HCT116 (cell line): ENCODE data around the gene IL6ST. TPM values are rescaled to one million over a fixed set of nuclear protein-coding genes. Genes with fewer than 3 reads are reported as not detected.

ENCODE experiments used
- ATAC-seq: fragments of 200-7000 bp; cut with Tn5 transposase; 2 replicates; pipeline ENCODE4 v1.9.1; 2020; ENCODE audit warnings: mild to moderate bottlenecking, moderate library complexity
- BruUV-seq: library from RNA; stranded (reverse); fragments of 400-500 nt; replicated peaks from 2 replicates; lab custom pipeline; 2021; lab: Mats Ljungman, UMichigan
- CTCF ChIA-PET: fragments of 300-600 bp; sonication (Branson Sonifier 250); formaldehyde crosslinking; loops from one replicate; lab custom pipeline; 2021; ENCODE audit warnings: antibody characterized with exemption; lab: Charles Lee
- POLR2A ChIA-PET: fragments of 300-600, 350-600 bp; sonication (Branson Sonifier 250); formaldehyde crosslinking; loops from one replicate; lab custom pipeline; 2021; ENCODE audit warnings: antibody characterized with exemption; lab: Charles Lee
- RAD21 ChIA-PET, 2 experiments: fragments of 300-600 bp; sonication (Branson Sonifier 250); formaldehyde crosslinking; loops; one replicate each; lab custom pipeline; 2023; ENCODE audit warnings: low total read pairs in 2 of 2; ENCODE audit not compliant: uncharacterized antibody in 2 of 2, unreplicated experiment in 2 of 2, low non-redundant PET in 1 of 2; lab: Charles Lee
- DNase-seq: peaks from one replicate; pipeline ENCODE4 v3.0.0-alpha.2; 2010; ENCODE audit warnings: low read depth, low spot score
- H2AFZ ChIP-seq: fragments of 200-600 bp; shearing (Covaris generic), sonication (generic); 2 replicates; pipeline ENCODE4 v1.6.1; 2017; ENCODE audit warnings: low read depth, mixed run types, mixed read lengths, antibody characterized with exemption, low read length; ENCODE audit not compliant: poor library complexity, severe bottlenecking
- H3K27ac ChIP-seq: 2 replicates; pipeline ENCODE4 v1.5.1; 2012; ENCODE audit warnings: low read depth, low read length
- H3K27me3 ChIP-seq: fragments of 200-600 bp; sonication (generic); 2 replicates; pipeline ENCODE4 v1.6.1; 2016; ENCODE audit warnings: mixed run types, low read length, mixed read lengths; ENCODE audit not compliant: insufficient read depth
- H3K36me3 ChIP-seq, 2 experiments: fragments of 200-500 bp in 1 of 2; fragments of 200-600 bp in 1 of 2; sonication (Bioruptor generic) in 1 of 2; sonication (generic) in 1 of 2; 2 replicates each; pipeline versions ENCODE4 v1.5.1 to v1.6.1; 2014 to 2016; ENCODE audit warnings: low read length in 2 of 2, inconsistent platforms in 1 of 2, mixed read lengths in 1 of 2, mixed run types in 1 of 2; ENCODE audit not compliant: insufficient read depth in 2 of 2, control insufficient read depth in 1 of 2
- H3K4me1 ChIP-seq, 2 experiments: fragments of 200-600 bp in 1 of 2; sonication (generic) in 1 of 2; 2 replicates each; pipeline versions ENCODE4 v1.5.1 to v1.6.1; 2012 to 2017; ENCODE audit warnings: low read length in 2 of 2, inconsistent platforms in 1 of 2, mild to moderate bottlenecking in 1 of 2, mixed read lengths in 1 of 2, mixed run types in 1 of 2, moderate library complexity in 1 of 2; ENCODE audit not compliant: insufficient read depth in 2 of 2, control insufficient read depth in 1 of 2
- H3K4me2 ChIP-seq: fragments of 200-600 bp; sonication (generic); 2 replicates; pipeline ENCODE4 v1.6.1; 2017; ENCODE audit warnings: mixed run types, low read length, mixed read lengths
- H3K4me3 ChIP-seq, 2 experiments: fragments of 200-600 bp in 1 of 2; sonication (generic) in 1 of 2; replicated peaks in 1 of 2; 2 replicates each; pipeline ENCODE4 v1.5.1; 2011 to 2016; ENCODE audit warnings: low read length in 2 of 2, control low read depth in 1 of 2, low read depth in 1 of 2, mild to moderate bottlenecking in 1 of 2, mixed read lengths in 1 of 2, mixed run types in 1 of 2
- H3K79me2 ChIP-seq: fragments of 200-600 bp; sonication (generic); 2 replicates; pipeline ENCODE4 v1.6.1; 2017; ENCODE audit warnings: mild to moderate bottlenecking, mixed run types, low read length, moderate library complexity, mixed read lengths; ENCODE audit not compliant: insufficient read depth
- H3K9ac ChIP-seq: fragments of 200-600 bp; sonication (generic); 2 replicates; pipeline ENCODE4 v1.6.1; 2016; ENCODE audit warnings: low read length, mixed read lengths
- H3K9me2 ChIP-seq: fragments of 200-600 bp; sonication (generic), shearing (Covaris generic); 2 replicates; pipeline ENCODE4 v1.6.1; 2017; ENCODE audit warnings: mixed run types, mild to moderate bottlenecking, moderate library complexity; ENCODE audit not compliant: insufficient read depth
- H3K9me3 ChIP-seq, 2 experiments: fragments of 200-500 bp in 1 of 2; fragments of 200-600 bp in 1 of 2; sonication (Bioruptor generic) in 1 of 2; sonication (generic) in 1 of 2; 2 replicates each; pipeline ENCODE4 v1.6.1; 2014 to 2017; ENCODE audit warnings: low read length in 2 of 2, mixed read lengths in 2 of 2, inconsistent platforms in 1 of 2, low read depth in 1 of 2, mild to moderate bottlenecking in 1 of 2, mixed run types in 1 of 2, moderate library complexity in 1 of 2; ENCODE audit not compliant: control insufficient read depth in 1 of 2, insufficient read depth in 1 of 2
- H4K20me1 ChIP-seq: fragments of 200-600 bp; sonication (generic), shearing (Covaris generic); 2 replicates; pipeline ENCODE4 v1.6.1; 2017; ENCODE audit warnings: mixed run types, mild to moderate bottlenecking, moderate library complexity; ENCODE audit not compliant: insufficient read depth
- CEBPB ChIP-seq: IDR thresholded peaks from 2 replicates; pipeline ENCODE4 v1.6.1; 2012; ENCODE audit warnings: low read depth
- CTCF ChIP-seq, 3 experiments: fragments of 200-600 bp in 1 of 3; sonication (generic) in 1 of 3; IDR thresholded peaks in 2 of 3; conservative IDR thresholded peaks in 1 of 3; 2 replicates each; pipeline ENCODE4 v1.5.1; 2012 to 2017; ENCODE audit warnings: low read depth in 2 of 3, low read length in 2 of 3, antibody characterized with exemption in 1 of 3, borderline replicate concordance in 1 of 3, control low read depth in 1 of 3, mild to moderate bottlenecking in 1 of 3, mixed read lengths in 1 of 3, mixed run types in 1 of 3, moderate library complexity in 1 of 3; ENCODE audit not compliant: insufficient read depth in 1 of 3
- ELF1 ChIP-seq: IDR thresholded peaks from 2 replicates; pipeline ENCODE4 v1.6.1; 2012; ENCODE audit warnings: low read depth, borderline replicate concordance
- EZH2 ChIP-seq: fragments of 200-600 bp; sonication (generic); IDR thresholded peaks from 2 replicates; pipeline ENCODE4 v1.6.1; 2017; ENCODE audit warnings: antibody characterized with exemption, mixed run types
- MAX ChIP-seq: IDR thresholded peaks from 2 replicates; pipeline ENCODE4 v1.6.1; 2012
- POLR2AphosphoS5 ChIP-seq: IDR thresholded peaks from 2 replicates; pipeline ENCODE4 v1.6.1; 2011; ENCODE audit warnings: mild to moderate bottlenecking, low read depth, low read length, moderate library complexity
- RAD21 ChIP-seq: IDR thresholded peaks from 2 replicates; pipeline ENCODE4 v1.6.1; 2012; ENCODE audit warnings: low read depth, mild to moderate bottlenecking
- SIN3A ChIP-seq: IDR thresholded peaks from 2 replicates; pipeline ENCODE4 v1.6.1; 2012; ENCODE audit warnings: low read depth
- SRF ChIP-seq: IDR thresholded peaks from 2 replicates; pipeline ENCODE4 v1.6.1; 2012; ENCODE audit warnings: low read depth
- TCF7L2 ChIP-seq: IDR thresholded peaks from 2 replicates; pipeline ENCODE4 v1.7.0; 2011; ENCODE audit warnings: borderline replicate concordance, inconsistent platforms; ENCODE audit not compliant: insufficient read depth, insufficient read length; ENCODE audit errors: extremely low read depth
- YY1 ChIP-seq: IDR thresholded peaks from 2 replicates; pipeline ENCODE4 v1.6.1; 2011; ENCODE audit warnings: low read length, low read depth, moderate library complexity, mild to moderate bottlenecking; ENCODE audit not compliant: insufficient replicate concordance; ENCODE audit errors: extremely low read depth
- ZNF274 ChIP-seq: fragments of 200-500 bp; sonication (Bioruptor generic); IDR thresholded peaks from 2 replicates; pipeline ENCODE4 v1.6.1; 2014; ENCODE audit warnings: mild to moderate bottlenecking, low read depth, low read length, inconsistent platforms
- intact Hi-C: fragments of 100-400 bp; cut with micrococcal nuclease; formaldehyde crosslinking; loops from 2 replicates; pipeline ENCODE4 v1.10.0; 2022
- total RNA-seq: library from RNA; stranded (reverse); gene quantifications from one replicate; pipeline ENCODE4 v1.2.1, GENCODE V29; 2021; ENCODE audit not compliant: unreplicated experiment
- TF ChIP-seq, protein P1 (sequence below): IDR thresholded peaks from 2 replicates; pipeline ENCODE4 v1.6.1; 2012; ENCODE audit warnings: low read depth

IL6ST gene
- total RNA-seq, 1 experiment from 2014 or later, result 26.5 TPM

DNA sequence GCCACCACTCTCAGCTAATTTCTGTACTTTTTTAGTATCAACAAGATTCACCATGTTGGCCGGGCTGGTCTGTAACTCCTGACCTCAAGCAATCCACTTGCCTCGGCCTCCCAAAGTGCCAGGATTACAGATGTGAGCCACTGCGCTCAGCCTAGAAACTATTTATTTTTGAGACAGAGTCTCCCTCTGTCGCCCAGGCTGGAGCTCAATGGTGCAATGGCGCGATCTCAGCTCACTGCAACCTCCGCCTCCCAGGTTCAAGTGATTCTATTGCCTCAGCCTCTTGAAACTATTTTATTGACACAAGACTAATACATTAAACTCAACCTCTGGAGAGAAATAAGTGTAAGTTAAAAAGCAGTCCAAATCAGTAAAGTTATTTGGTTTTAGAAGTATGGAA is 34.0 kb downstream of the IL6ST start:
- H3K4me3 ChIP-seq, result no peak overlapping the region
- ATAC-seq (no peak), DNase-seq (no peak)
- H2AFZ ChIP-seq, result no peak overlapping the region
- no peak for TF ChIP-seq TCF7L2
- ChIA-PET POLR2A (no interaction called here), RAD21 (no interaction called here), CTCF (no interaction called here)
- no peak overlapping the region for H3K9ac ChIP-seq
- H3K27ac ChIP-seq, result no peak overlapping the region
- no peaks in the 10 kb centered on the region for H3K79me2 ChIP-seq
- no peak overlapping the region for H3K4me2 ChIP-seq
- intact Hi-C loops, result no loop called here
- H3K4me1 ChIP-seq, result no peaks in the 10 kb centered on the region
- 0 out of 4 replicates have a peak, but pooled peaks cover 0 to 2% of the 10 kb centered on the region in 2 experiments for H3K36me3 ChIP-seq
- H3K9me3 ChIP-seq, result no peaks in the 10 kb centered on the region
- no TSS peak for BruUV-seq
- H3K27me3 ChIP-seq, result no peaks in the 10 kb centered on the region
- H4K20me1 ChIP-seq, result no peaks in the 10 kb centered on the region
- no peaks in the 10 kb centered on the region for H3K9me2 ChIP-seq

DNA sequence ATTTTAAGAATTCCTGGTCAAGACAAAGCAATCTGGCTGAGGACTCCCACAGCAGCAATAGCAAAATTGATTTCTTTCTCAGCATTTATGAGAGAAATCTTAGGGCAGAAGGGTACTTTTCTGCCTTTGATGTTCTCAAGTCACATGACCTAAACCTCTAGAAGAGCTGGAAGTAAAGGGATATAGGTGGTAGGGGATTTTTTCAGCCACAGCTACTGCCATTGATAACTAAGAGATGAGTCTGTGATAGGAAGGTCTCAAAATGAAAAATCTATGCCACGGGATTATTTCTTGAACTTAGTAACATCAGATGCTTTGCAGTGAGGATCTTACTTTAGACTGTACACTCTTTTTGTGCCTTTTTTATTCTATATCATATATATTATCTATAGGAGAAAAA is 35.6 kb downstream of the IL6ST start:
- no peak overlapping the region for H3K27ac ChIP-seq
- no TSS peak for BruUV-seq
- TF ChIP-seq POLR2AphosphoS5, result no peak
- no peak for TF ChIP-seq CTCF (IDR thresholded peaks at IDR 0.05 in 2 of 3, conservative IDR thresholded peaks at IDR 0.05 in 1 of 3; ENCODE audit: borderline replicate concordance in 1 of 3, insufficient read depth in 1 of 3, low read depth in 2 of 3, low read length in 2 of 3)
- TF ChIP-seq TCF7L2, result no peak
- TF ChIP-seq, protein P1, sequence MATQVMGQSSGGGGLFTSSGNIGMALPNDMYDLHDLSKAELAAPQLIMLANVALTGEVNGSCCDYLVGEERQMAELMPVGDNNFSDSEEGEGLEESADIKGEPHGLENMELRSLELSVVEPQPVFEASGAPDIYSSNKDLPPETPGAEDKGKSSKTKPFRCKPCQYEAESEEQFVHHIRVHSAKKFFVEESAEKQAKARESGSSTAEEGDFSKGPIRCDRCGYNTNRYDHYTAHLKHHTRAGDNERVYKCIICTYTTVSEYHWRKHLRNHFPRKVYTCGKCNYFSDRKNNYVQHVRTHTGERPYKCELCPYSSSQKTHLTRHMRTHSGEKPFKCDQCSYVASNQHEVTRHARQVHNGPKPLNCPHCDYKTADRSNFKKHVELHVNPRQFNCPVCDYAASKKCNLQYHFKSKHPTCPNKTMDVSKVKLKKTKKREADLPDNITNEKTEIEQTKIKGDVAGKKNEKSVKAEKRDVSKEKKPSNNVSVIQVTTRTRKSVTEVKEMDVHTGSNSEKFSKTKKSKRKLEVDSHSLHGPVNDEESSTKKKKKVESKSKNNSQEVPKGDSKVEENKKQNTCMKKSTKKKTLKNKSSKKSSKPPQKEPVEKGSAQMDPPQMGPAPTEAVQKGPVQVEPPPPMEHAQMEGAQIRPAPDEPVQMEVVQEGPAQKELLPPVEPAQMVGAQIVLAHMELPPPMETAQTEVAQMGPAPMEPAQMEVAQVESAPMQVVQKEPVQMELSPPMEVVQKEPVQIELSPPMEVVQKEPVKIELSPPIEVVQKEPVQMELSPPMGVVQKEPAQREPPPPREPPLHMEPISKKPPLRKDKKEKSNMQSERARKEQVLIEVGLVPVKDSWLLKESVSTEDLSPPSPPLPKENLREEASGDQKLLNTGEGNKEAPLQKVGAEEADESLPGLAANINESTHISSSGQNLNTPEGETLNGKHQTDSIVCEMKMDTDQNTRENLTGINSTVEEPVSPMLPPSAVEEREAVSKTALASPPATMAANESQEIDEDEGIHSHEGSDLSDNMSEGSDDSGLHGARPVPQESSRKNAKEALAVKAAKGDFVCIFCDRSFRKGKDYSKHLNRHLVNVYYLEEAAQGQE, result no peak
- TF ChIP-seq MAX, result no peak
- no peak for TF ChIP-seq SRF
- no peak for TF ChIP-seq ZNF274
- TF ChIP-seq CEBPB, result no peak
- TF ChIP-seq ELF1, result no peak
- TF ChIP-seq YY1, result no peak
- TF ChIP-seq EZH2, result no peak
- TF ChIP-seq SIN3A, result no peak
- no peak for TF ChIP-seq RAD21
- TF ChIP-seq, all 23 proteins: peak for 0
- H3K9me3 ChIP-seq, result no peaks in the 10 kb centered on the region
- no peak overlapping the region for H3K4me2 ChIP-seq
- CTCF ChIA-PET, result no interaction called here
- H4K20me1 ChIP-seq, result no peaks in the 10 kb centered on the region
- no peaks in the 10 kb centered on the region for H3K27me3 ChIP-seq
- H3K4me3 ChIP-seq, result no peak overlapping the region
- RAD21 ChIA-PET, result no interaction called here
- POLR2A ChIA-PET, result interaction anchor here (0.6 kb wide), 1 partner anchor 122 kb away, joined by 3 read pairs; no protein-coding TSS in a partner anchor
- ATAC-seq (no peak), DNase-seq (no peak)
- H3K9me2 ChIP-seq, result no peaks in the 10 kb centered on the region
- peaks cover 4 to 5% of the 10 kb centered on the region in 2 experiments; a peak in 1 of 4 replicates for H3K36me3 ChIP-seq
- no peak overlapping the region for H3K9ac ChIP-seq
- no peaks in the 10 kb centered on the region for H3K79me2 ChIP-seq
- no peak overlapping the region for H2AFZ ChIP-seq
- H3K4me1 ChIP-seq, result no peaks in the 10 kb centered on the region
- intact Hi-C loops, result no loop called here
